T-helper 2 cell (primary cell): ENCODE measurements around the gene TRIM2.

Source experiments
- DNase-seq, 5 experiments: peaks; one replicate each; pipeline versions ENCODE4 v3.0.0 to v3.0.0-alpha.2; 2012 to 2022

Gene TRIM2

DNA sequence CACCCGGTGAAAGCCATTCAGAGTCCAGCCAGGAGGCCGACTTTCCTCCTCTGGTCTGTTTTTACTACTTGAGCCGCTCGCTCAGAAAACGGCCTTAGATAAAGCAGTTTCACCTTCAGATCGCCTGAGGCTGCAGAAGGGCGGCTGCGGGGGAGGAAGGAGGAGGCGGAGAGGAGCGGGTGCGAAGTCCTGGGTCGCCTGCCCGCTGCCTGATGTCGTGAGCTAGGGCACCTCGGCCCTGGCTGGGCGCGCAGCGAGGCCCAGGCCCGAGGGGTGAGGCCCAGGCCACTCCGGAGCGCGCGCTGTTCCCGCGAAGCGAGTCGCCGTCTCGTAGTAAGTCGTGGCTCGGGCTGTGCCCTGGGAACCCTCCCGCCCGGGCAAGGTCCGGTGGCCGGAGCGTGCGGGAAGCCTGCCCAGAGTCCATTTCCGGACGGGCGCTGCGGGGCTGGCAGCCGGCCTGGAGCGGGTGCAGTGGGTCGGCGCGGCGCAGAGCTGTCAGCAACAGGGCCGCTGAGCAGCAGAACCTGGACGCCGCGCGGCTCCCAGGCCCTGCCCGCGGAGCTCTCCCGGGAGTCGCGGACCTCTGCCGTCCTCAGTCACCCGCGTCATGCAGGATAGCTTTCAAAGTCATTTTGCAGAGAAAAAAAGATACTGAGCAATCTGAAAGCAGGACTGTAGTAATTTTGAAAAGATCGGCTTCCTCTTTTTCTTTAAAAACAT is 18.6 kb downstream of the TRIM2 start:
- peak in 4 of 5 experiments; percentile 3 to 48 (median 10) for DNase-seq

DNA sequence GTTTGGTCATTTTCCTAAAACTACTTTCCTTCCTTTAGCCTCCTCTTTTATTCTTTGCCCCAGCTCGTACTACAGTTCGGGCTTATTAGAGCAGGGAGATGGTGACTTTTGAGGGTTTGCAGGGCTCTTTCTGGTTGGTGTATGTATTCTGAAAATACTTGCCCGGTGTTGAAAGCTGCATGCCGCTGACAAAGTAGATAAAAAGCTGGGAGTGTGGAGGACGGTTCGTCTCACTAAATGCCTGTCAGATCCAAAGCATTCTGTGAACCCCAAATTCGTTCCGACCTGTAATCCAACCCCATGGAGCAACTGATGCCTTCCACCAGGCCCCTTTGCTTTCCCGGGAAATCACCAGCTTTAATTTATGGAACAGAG is 19.2 kb downstream of the TRIM2 start:
- DNase-seq: no peak

DNA sequence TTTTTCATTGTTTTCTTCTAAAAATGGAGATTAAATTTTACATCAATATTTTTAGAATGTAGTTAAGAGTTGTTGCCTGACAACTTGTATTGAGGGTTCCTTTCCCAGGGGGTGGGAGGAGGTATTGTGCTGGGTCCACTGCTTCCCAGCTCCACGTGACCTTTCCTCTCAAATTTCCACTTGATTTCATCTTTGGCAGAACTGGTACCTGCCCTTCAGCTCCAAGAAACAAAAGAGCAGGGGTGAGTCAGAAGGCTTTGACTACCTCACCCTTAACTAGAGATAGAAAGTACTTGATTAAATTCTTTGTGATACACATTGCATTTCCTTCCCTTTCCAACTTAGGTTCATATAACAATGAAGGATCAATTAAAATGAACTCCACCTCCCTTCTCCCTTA is 19.7 kb downstream of the TRIM2 start:
- DNase-seq: no peak

DNA sequence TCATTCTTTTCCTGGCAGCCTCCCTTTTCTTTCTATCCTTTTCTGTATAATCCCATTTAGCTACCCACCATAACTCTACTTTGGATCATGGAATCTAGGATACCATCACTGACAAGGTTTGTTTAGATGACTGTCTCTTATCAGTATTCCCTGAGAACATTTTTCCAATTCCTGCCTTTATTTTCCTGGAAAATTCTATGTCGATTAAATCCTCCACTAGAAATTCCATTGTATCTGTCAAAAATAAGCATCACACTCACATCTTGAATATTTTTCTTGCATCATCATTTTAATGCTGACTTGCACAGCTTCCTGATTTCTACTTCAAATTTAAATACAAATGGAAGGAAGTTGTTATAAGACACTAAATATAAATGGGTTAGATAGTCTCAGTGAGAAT is 20.2 kb downstream of the TRIM2 start:
- no peak for DNase-seq

DNA sequence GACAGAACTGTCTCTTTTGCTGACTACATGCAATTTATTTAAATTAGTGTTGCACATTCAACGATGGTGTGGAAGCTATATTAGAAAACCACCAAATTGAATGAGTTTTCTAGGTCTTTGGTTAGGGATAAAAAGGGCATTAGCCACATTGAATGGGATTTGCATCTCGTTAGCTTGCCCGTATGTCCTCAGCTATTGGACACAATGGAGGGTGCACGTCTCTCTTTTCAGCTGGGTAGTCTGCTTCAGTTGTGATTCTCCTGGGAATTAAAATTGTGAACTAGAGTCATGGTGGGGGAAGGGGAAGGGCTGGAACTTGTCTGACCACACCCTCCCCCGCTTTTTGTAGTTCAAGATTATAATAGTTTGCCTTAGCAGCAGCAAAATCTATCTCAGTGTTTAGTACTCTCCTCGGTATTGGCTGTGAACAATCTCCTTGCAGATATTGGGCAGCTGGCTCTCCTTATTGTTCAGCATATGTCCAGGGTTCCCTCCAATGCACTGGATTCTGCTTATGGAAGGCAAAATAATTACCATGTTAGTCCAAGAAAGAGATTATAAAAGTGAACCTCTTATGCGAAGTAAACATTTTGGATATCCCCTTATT is 23.3 kb downstream of the TRIM2 start:
- no peak for DNase-seq

DNA sequence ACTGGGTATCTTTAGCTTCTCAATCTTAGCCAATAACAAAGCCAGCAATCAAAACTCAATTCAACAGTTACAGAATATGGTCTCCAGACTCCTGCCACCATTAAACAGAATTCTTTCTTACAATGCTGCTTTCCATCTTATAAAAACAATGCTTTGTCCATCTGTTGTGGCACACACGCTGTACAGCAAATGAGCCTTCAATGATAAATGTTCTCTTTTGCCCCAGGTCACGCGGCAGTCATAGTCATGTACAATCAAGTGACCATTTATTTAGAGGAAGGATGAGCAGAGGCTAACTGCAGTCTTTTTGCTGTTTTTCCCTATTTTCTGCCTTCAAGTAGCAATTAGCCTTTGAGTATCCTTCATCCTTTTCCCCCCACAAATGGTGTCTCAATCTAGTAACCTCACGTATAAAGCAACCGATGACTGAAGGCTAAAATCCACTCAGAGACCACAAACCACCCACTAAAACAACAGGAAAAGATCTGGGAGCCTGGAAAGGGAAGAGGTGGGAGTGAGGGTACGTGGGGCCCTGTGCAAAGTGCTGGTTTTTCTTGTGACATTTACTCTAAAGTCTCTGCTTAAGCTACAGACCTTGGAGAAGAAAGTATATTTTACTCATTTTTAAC is 24.4 kb downstream of the TRIM2 start:
- DNase-seq: no peak

DNA sequence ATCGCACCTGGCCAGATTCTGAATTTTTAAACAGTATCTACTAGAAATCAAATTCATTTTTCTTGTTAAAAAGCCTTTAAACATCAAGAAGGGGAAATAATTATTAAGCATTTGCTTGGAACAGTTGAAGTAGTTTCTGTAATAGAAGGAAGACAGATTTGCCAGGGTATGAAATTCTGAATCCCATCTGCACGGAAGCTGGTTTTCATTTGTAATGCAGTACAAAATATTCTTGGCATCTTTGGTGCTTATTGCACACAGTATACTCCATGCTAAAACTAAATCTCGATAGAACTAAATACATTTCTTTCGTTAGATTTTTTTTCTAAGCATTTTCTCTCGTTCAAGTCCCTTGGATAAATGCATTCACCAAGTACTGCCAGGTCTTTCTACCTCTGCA is 25.3 kb downstream of the TRIM2 start:
- no peak for DNase-seq

DNA sequence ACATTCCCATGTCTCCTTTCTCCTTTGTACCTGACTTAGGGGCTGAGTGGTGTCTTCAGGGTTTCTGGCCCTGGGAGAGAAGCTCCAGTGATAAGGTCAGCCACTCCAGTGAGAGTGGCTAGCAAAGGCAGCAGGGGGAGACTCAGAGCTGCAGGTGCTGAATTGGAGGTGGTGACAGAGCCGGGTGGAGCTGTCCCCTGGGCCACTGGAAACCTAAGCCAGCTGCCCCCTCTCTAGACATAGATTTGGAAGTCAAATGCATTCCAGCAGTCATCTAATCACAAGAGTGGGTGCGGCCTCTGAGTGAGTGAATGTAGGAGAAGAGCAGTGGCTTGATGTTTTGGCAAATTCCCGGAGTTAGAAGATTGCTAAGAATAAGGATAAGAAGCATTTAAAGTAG is 28.5 kb downstream of the TRIM2 start:
- DNase-seq: no peak

DNA sequence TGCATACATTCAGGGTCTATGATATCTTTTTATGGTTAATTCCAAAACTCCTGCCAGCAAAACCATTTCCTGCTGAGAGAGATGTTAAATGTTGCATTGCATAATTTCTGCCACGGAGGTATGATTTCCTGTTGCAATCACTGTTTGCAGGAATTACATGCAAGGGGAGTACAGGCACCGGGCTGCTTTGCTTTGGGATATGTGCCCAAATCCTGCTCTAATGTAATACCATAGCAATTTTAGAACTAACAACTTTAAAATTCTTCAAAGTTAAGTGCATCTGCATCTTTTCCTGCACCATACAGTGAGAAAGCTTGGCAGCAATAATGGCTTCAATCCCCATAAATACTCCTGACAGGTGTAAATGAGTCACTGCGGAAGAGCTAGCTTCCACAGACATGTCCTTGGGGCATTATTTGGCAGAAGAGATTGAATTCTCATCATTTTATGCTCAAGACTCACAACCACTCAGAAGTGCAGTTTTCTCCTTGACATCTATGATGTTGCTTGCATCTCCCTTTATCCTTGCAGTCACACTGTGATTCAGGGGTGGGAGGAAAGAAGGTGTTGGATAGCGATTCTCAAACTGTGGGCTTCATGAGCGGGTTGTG is 29.6 kb downstream of the TRIM2 start:
- no peak for DNase-seq

DNA sequence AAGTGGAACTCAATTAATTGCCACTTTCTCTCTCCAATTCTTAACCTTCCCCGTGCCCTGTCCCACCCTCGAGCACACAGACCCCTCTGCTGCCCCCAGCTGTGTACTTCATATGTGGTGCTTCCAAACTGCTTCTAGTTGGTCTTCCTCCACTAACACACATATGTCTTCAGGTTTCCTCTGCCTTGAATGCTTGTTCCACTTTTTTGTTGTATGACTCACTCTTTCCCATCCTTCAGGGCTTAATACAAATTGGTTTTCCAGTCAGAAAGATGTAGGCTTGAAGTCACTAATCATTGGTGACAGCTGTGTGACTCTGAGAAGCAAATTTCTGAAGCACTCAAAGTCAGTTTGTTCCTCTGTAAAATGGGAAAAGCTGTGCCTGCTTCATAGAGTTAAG is 30.6 kb downstream of the TRIM2 start:
- no peak for DNase-seq

DNA sequence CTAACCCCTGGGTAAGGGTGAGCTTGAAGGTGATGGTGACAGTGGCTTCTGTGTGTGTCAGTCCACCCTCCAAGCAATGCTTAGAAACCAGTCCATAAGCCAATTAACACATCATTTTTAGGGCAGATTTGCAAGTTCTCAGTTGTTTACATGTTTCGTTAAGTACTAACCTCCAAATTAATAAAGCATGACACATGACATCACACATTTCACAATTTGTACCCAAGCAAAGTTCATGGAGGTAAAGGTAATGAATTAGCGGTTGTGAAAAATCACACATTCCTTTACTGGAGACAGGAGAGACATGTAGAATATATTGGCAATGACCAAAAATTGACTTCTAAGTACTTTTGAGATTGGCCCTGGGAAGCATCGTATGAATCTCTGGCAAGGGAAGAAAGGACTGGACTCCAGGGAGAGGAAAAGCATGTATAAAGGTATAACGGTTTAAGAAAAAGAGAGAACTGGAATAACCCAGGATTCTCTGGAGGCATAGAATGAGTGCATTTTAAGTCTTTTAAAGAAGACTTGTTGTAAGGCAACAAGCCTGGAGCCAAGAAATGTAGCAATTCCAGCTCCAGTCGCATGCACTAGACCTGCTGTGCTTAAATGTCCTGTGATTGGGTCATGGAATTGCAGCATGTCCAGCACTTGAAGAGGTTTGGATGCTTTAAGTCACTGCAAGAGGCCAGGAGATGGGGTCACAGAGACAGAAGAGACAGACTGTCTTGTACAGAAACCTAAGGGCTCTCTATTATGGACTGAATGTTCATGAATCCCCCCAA is 34.1 kb downstream of the TRIM2 start:
- DNase-seq: no peak

DNA sequence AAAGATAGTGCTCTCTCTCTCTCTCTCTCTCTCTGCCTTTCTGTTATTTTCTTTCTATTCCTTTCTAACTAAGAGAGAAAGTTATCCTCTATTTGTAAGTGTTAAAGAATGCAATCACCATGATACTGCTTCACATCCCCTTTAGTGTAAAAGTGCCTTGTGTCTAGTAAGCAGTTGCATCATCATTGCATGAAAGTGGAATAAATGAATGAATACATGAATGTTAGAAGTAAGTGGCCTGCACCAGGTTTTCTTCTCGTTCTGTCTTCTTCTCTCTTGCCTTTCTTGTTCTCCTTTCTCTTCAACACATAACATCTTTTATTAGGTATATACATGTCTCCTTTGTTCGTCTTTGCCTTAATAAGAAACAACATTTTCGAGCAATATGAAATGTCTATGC is 35.2 kb downstream of the TRIM2 start:
- no peak for DNase-seq

DNA sequence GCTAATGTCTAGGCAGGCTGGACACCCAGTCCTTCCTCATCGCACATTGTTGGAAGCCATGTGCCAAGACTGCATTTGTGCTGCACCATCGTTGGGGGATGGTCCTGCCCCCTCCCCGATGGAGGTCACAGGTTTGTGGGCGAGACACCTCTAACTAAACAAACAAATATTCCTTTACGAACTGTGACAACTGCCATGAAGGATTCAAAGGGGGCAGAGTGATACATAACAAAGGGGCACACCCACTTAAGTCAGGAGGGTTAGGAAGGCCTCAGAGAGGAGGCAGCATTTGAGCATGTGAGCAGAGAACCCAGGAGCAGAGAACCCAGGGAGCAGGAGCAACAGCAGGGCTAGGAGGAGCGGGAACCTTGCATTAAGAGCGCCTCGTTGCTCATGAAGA is 37.1 kb downstream of the TRIM2 start:
- no peak for DNase-seq

DNA sequence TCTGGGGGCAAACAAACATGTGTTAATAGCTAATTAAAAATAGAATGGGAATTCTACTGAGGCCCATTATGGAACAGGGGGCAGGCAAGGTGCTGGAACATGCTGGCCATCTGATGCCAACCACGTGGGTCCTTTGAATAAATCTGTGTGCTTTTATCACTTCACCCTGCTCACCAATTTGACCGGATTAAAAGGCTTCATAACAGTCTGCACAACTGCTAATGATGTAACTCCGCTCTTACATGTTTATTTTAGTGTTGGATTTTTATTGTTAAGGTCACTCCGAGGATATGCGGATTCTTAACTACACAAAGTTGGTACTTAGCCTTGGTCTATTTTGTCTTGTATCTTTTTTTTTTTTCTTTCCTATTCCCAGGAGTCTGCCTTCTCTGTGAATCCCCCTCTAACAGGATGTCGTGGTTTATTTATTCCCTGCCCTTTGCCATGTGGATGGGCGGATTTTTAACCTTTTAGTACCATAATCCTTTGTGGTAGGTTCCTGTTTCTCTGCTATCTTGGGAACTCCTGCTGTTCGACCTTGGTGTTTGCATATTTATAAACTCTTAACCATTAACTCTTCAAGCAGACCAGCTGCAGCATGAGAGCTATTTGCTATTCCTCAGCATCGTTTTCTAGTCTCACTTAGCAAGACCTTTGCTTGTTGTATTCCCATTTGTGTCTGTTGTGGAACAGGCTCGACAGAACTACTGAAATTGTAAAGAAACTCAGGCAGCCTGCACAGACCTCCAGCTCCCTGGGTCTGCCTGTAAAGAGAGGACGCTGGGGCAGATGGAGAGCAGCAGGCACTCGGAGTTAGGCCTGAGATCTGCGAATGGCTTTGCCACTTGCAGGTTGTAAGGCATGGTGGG is 38.0 kb downstream of the TRIM2 start:
- DNase-seq: no peak

DNA sequence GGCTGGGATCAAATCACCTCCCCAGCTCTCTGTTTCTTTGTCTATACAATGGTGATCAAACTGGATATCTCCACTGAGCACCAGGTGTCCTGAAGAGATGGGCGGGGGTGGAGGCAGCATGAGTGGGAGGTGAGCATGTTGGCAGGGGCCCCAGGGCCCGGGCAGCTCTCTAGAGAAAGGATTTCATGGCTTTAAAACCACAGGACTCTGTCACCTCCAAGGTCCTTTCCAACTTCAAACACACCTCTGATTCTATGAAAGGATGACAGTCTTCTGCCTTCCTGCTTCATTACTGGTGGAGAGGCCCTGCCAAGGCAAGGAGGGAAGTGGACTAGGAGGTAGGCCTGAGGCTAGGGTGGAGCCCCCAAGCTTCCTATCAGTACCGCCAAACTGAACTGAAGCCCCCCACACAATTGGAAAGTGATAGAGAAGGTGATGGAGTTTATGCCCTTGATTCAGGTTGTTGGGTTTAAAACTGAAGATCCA is 38.6 kb downstream of the TRIM2 start:
- DNase-seq: no peak

DNA sequence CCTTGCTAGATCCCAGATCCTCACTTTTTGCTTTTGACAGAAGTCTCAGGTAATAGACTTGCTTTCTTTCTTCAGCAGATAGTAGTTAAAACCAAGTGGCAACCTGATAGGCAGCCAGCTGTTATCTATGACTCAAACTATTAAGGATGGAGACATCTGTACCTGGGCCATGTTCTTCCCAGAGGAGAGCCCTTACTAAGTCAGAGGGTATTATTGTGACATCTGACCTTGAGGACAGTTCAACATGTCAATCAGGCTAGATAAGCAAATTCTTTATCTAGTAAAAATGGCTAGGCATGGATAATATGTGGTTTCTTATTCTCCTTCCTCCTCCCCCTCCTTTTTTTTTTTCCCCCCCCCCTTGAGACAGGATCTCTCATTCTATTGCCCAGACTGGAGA is 39.2 kb downstream of the TRIM2 start:
- DNase-seq: no peak

DNA sequence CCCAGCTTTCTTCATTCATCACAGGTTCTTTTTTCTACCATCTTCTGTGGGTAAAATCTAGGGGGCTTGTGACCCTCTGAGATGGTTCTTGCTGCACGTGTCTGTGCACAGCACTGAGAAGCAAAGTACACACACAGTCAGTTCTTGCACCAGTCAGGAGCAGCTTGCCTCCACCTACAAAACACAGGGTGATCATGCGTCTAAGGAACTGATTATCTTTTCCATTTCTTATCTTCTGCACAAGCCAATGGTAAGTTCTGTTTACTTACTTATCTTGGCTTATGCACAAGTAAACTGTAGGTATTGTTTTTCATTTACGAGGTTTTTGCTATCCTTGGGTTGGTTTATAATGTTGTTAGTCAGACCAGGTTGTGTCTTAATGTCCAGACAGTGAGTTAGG is 40.7 kb downstream of the TRIM2 start:
- DNase-seq: no peak

DNA sequence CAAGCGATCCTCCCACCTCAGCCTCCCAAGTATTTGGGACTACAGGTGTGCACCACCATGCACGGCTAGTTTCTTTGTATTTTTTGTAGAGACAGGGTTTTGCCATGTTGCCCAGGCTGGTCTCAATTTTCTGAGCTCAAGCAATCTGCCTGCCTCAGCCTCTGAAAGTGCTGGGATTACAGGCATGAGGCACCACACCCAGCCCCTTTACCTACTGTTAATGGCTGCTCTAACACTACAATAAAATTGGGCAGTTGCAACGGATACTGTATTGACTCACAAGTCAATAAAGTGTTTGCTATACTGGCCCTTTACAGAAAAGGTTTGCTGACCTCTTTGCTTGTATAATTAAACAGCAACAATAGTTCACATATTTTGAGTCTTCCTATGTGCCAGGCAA is 41.5 kb downstream of the TRIM2 start:
- DNase-seq: no peak

DNA sequence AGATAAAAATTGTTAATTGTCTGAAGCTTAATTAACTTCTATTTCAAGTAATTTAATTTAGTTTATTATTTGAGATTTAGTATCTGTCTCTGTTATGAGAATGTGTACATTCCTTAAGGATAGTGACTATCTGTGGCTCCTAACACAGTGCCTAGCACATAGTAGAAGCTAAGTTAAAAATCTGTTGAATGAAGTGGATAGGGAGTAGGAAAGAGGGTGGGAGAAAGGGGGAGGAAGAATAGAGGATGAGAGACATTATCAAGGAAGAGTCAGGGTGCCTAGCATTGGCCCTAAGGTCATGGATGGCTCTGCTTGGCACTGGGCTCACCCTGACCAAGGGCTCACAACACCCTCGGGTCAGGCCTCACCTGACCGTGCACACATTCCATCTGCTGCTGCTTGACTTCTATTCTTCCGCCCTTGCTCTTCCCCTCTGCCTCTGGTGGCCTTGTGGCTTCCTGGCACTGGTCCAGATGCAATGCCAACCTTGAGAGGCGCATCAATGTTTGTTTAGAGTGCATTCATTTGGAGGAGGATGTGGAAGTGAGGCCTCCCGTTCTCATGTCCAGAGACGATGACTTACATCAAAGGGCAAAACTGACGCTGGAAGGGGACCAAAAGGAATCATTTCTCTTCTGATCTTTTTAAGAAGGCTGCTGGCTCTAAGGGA is 42.3 kb downstream of the TRIM2 start:
- no peak for DNase-seq

DNA sequence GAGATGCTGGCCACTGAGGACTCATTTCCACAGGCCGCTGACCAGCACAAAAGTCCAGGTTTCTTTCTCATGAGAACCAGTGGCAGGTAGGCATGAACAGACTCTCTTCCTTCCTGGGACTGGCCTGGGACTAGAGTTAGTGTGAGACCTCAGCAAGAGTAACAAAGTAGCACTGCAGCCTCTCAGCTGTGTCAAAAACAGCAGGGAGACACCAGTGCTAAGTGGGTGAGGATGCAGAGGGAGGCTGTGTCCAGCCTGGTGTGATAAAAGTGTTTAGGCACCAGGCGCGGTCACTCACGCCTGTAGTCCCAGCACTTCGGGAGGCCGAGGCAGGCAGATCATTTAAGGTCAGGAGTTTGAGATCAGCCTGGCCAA is 42.9 kb downstream of the TRIM2 start:
- no peak for DNase-seq

DNA sequence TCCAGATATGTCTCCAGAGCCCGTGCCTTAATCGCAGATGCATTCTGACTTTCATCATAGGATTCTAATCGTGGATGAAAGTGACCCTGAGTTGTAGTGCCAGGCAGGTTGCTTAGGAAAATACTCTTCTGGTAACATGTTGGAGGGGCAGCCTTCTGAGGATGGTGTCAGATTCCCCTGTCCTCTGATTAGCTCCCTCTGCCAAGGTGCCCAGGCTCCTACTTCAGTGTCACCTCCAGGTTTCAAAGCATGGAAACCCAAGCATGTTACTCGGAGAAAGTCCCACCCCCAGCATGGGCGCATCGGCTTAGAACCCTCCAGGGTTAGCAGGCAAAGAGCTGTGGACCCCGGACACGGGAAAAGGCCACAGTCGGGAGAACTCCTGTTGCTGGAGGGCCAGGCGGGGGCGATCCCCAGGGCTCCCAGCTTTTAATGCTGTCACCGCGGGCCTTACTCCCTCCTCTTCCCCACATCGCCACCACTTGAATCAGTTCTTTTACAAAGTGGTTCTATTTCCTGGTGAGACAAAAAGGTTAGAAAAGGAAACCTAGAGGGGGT is 44.5 kb downstream of the TRIM2 start:
- DNase-seq: peak in 1 of 5 experiments; percentile 4
